Stimulated activated CD4-positive, alpha-beta T cell treated with anti-CD3 and anti-CD28 coated beads, TNF-alpha, amount 100 ng/mL, for 48 hours (primary cell): ENCODE data around the gene HLA-G.
"Not testable (repeated sequence)": the region's sequence is repeated elsewhere in the genome, so short reads cannot be mapped to it uniquely, and the experiment has no call there.

Source experiments
- DNase-seq, 3 donors: peaks; one replicate each; pipeline ENCODE4 v3.0.0-alpha.2; 2020; ENCODE audit warnings: low read depth in 3 of 3

Gene HLA-G

GRCh38 chr6:29870104-29870503 lies 42.5 kb downstream of the HLA-G start:
- no peak for DNase-seq

GRCh38 chr6:29872791-29873190 lies 45.2 kb downstream of the HLA-G start:
- no peak for DNase-seq

GRCh38 chr6:29875257-29875656 lies 47.6 kb downstream of the HLA-G start:
- DNase-seq = no peak

- not testable (repeated sequence) for DNase-seq
Observed at GRCh38 chr6:29875734-29876133, 48.1 kb downstream of the HLA-G start.
